Loucy (cell line): ENCODE measurements around the gene NEK7.

Source experiments
- H2AFZ ChIP-seq: fragments of 200-600 bp; sonication (generic); 2 replicates; pipeline ENCODE4 v1.6.0; 2016; ENCODE audit warnings: antibody characterized with exemption, mild to moderate bottlenecking, low read length, moderate library complexity
- H3F3A ChIP-seq: fragments of 200-600 bp; 2 replicates; pipeline ENCODE4 v1.6.0; 2016; ENCODE audit warnings: antibody characterized with exemption, low read depth, mild to moderate bottlenecking
- H3K27me3 ChIP-seq: fragments of 200-600 bp; sonication (generic); 2 replicates; pipeline ENCODE4 v1.6.1; 2014; ENCODE audit warnings: low read length, mild to moderate bottlenecking; ENCODE audit not compliant: insufficient read depth, poor library complexity, severe bottlenecking
- H3K36me3 ChIP-seq: fragments of 200-600 bp; sonication (generic); 2 replicates; pipeline ENCODE4 v1.6.1; 2016; ENCODE audit warnings: low read length; ENCODE audit not compliant: insufficient read depth
- H3K4me1 ChIP-seq: fragments of 200-600 bp; sonication (generic); 2 replicates; pipeline ENCODE4 v1.5.1; 2014; ENCODE audit warnings: low read length, mild to moderate bottlenecking; ENCODE audit not compliant: insufficient read depth, poor library complexity, severe bottlenecking
- H3K4me2 ChIP-seq: fragments of 200-600 bp; sonication (generic); 2 replicates; pipeline ENCODE4 v1.6.0; 2014; ENCODE audit warnings: antibody characterized with exemption, low read length, low read depth, mild to moderate bottlenecking; ENCODE audit not compliant: poor library complexity, severe bottlenecking
- H3K4me3 ChIP-seq: fragments of 200-600 bp; sonication (generic); 2 replicates; pipeline ENCODE4 v1.5.1; 2014; ENCODE audit warnings: low read length, mild to moderate bottlenecking, mixed read lengths; ENCODE audit not compliant: poor library complexity, severe bottlenecking
- H3K79me2 ChIP-seq: fragments of 200-600 bp; sonication (generic); 2 replicates; pipeline ENCODE4 v1.6.1; 2014; ENCODE audit warnings: low read length; ENCODE audit not compliant: insufficient read depth
- H3K9ac ChIP-seq: fragments of 200-600 bp; sonication (generic); 2 replicates; pipeline ENCODE4 v1.6.0; 2014; ENCODE audit warnings: mild to moderate bottlenecking, low read depth, low read length, moderate library complexity; ENCODE audit not compliant: poor library complexity, severe bottlenecking
- H3K9me2 ChIP-seq: fragments of 200-600 bp; sonication (generic); replicated peaks from 2 replicates; pipeline ENCODE4 v1.6.1; 2016; ENCODE audit warnings: low read depth, low read length, mixed read lengths
- H3K9me3 ChIP-seq: fragments of 200-600 bp; sonication (generic); 2 replicates; pipeline ENCODE4 v1.6.1; 2014; ENCODE audit warnings: mild to moderate bottlenecking, antibody characterized with exemption, low read length, low read depth; ENCODE audit not compliant: insufficient read depth
- H4K20me1 ChIP-seq: fragments of 200-600 bp; sonication (generic); 2 replicates; pipeline ENCODE4 v1.6.0; 2014; ENCODE audit warnings: antibody characterized with exemption, low read length, mild to moderate bottlenecking; ENCODE audit not compliant: insufficient read depth, poor library complexity, severe bottlenecking
- CTCF ChIP-seq: fragments of 200-600 bp; sonication (generic); conservative IDR thresholded peaks from 2 replicates; pipeline ENCODE4 v1.5.1; 2014; ENCODE audit warnings: mild to moderate bottlenecking, antibody characterized with exemption, low read length
- EZH2phosphoT487 ChIP-seq: fragments of 200-600 bp; IDR thresholded peaks from 2 replicates; pipeline ENCODE4 v1.6.1; 2018; ENCODE audit warnings: antibody characterized with exemption, mild to moderate bottlenecking, moderate library complexity, borderline replicate concordance

NEK7 gene

GRCh38 chr1:198254521-198254920, 97.7 kb downstream of the NEK7 start:
- peaks cover 9% of the 10 kb centered on the region; the same call in 1 of the 2 replicates for H3K36me3 ChIP-seq
- H3K4me3 ChIP-seq = no peak overlapping the region
- H3K27me3 ChIP-seq = no peaks in the 10 kb centered on the region
- no peaks in the 10 kb centered on the region for H3F3A ChIP-seq
- H3K9me2 ChIP-seq = no peaks in the 10 kb centered on the region
- no peak overlapping the region for H3K4me2 ChIP-seq
- peaks cover 18% of the 10 kb centered on the region for H3K4me1 ChIP-seq
- no peaks in the 10 kb centered on the region for H3K9me3 ChIP-seq
- no peak overlapping the region for H2AFZ ChIP-seq
- TF ChIP-seq EZH2phosphoT487 (no peak), CTCF (peak; percentile 47)
- H3K9ac ChIP-seq = no peak overlapping the region
- no peaks in the 10 kb centered on the region for H4K20me1 ChIP-seq
- H3K79me2 ChIP-seq = peaks cover 55% of the 10 kb centered on the region

GRCh38 chr1:198254948-198255347, 98.2 kb downstream of the NEK7 start:
- Histone ChIP-seq H3K4me1 (peaks cover 22% of the 10 kb centered on the region), H3K4me2 (no peak overlapping the region), H3K9me2 (no peaks in the 10 kb centered on the region), H3K4me3 (no peak overlapping the region), H2AFZ (no peak overlapping the region), H3K9me3 (no peaks in the 10 kb centered on the region), H3K27me3 (no peaks in the 10 kb centered on the region), H3K79me2 (peaks cover 59% of the 10 kb centered on the region), H4K20me1 (no peaks in the 10 kb centered on the region), H3F3A (no peaks in the 10 kb centered on the region), H3K9ac (no peak overlapping the region), H3K36me3 (peaks cover 9% of the 10 kb centered on the region; the same call in 1 of the 2 replicates)
- TF ChIP-seq EZH2phosphoT487 (no peak), CTCF (no peak)

- Histone ChIP-seq H2AFZ (no peak overlapping the region), H3K9me2 (no peaks in the 10 kb centered on the region), H3K79me2 (peaks cover 65% of the 10 kb centered on the region), H3K9me3 (no peaks in the 10 kb centered on the region), H3K4me2 (no peak overlapping the region), H3K4me1 (peaks cover 28% of the 10 kb centered on the region), H4K20me1 (no peaks in the 10 kb centered on the region), H3K9ac (no peak overlapping the region), H3K27me3 (no peaks in the 10 kb centered on the region), H3K4me3 (no peak overlapping the region), H3K36me3 (peaks cover 9% of the 10 kb centered on the region; the same call in 1 of the 2 replicates), H3F3A (no peaks in the 10 kb centered on the region)
- TF ChIP-seq EZH2phosphoT487 (no peak), CTCF (no peak)
Observed at GRCh38 chr1:198255784-198256183, 99.0 kb downstream of the NEK7 start.
